HFF-Myc (cell line): ENCODE results near the gene RNASEH2B.

Experiments used
- DNase-seq: peaks from one replicate; pipeline ENCODE4 v3.0.0-alpha.2; 2011; ENCODE audit warnings: low read depth; ENCODE audit errors: extremely low read depth
- H3K4me3 ChIP-seq: replicated peaks from 2 replicates; pipeline ENCODE4 v1.5.1; 2011; ENCODE audit warnings: low read depth, mild to moderate bottlenecking, control low read depth, low read length
- CTCF ChIP-seq: IDR thresholded peaks from 2 replicates; pipeline ENCODE4 v1.5.1; 2012; ENCODE audit warnings: mild to moderate bottlenecking, low read depth, low read length, control low read depth; ENCODE audit errors: missing control alignments

The RNASEH2B gene

GRCh38 chr13:50909605-50910484 lies at the start of gene RNASEH2B:
Gene RNASEH2B (plus strand): TSS chr13:50909791. CDS start chr13:50910077, 286 bp downstream.
- no peak for TF ChIP-seq CTCF
- peak within 1 kb of the TSS; percentile 70 for H3K4me3 ChIP-seq
- DNase-seq: no peak

DNA sequence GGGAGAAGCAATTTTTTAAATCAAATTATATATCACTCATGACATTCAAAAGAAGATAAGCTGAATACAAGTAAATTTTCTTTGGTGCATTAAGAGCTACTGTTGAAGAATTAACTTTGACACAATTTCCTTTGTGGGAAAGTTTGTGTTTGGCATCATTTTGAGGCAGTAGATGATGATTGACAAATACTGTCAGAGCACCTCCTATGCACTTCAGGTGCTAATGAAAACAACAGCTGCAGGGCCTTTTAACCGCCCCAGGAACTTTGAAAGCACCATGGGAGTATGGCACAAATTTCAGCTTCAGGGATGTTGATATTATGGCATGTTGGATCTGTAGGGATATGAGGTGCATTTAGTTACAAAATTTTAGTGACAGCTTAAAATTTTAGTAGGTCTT lies 45.1 kb upstream of the RNASEH2B start:
- no peak overlapping the region for H3K4me3 ChIP-seq
- no peak for DNase-seq
- TF ChIP-seq CTCF: no peak

DNA sequence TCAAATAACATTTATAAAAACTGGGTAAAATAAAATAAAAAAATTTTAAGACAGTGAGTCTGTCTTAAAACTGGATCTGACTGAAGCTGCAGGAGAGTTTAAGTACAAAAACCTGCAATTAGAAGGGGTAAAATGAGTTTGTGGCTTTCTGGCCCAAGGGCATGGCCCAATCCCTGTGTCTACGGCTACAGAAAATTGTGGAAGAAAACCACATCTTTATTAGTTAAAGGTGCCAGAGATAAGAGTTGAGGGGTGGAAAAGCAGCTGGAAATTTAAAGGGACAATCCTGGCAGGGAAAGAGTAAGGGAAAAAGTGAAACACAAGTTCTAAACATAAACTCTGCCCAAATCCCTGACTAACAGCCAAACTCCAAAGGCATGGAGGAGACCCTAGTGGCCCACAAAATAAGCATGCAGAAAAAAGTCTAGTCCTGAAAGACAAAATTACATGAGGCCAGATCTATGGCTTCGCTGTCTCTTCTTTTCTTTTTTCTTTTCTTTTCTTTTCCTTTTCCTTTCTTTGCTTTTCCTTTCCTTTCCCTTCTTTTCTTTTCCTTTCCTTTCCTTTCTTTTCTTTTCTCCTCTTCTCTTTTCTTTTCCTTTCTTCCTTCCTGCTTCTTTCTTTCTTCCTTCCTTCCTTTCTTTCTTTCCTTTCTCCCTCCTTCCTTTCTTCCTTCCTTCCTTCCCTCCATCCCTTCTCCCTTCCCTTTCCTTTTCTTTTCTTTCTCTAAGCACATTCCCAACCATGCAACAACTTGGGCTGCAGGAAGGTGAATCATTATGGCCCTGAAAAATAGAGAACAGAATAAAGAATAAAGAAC lies 42.6 kb upstream of the RNASEH2B start:
- DNase-seq: peak; percentile 44
- TF ChIP-seq CTCF: no peak
- H3K4me3 ChIP-seq: no peak overlapping the region

GRCh38 chr13:50867637-50867945 lies 42.0 kb upstream of the RNASEH2B start:
- no peak overlapping the region for H3K4me3 ChIP-seq
- DNase-seq: no peak
- no peak for TF ChIP-seq CTCF

DNA sequence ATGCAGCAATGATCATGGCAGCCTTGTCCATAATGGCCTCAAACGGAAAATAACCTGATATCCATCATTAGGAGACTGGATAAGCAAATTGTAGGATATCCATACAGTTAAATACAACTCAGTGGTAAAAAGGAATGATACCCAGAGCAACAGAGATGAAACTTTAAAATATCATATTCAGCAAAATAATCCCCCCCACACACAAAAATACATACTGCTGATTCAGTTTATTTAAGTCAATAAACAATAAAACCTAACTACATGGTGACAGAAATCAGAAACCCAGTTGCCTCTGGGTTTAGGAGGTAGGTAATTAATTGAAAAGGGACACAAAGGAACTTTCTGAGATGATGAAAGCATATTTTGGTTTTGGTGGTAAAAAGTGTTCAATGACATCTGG lies 38.2 kb upstream of the RNASEH2B start:
- TF ChIP-seq CTCF: no peak
- no peak for DNase-seq

DNA sequence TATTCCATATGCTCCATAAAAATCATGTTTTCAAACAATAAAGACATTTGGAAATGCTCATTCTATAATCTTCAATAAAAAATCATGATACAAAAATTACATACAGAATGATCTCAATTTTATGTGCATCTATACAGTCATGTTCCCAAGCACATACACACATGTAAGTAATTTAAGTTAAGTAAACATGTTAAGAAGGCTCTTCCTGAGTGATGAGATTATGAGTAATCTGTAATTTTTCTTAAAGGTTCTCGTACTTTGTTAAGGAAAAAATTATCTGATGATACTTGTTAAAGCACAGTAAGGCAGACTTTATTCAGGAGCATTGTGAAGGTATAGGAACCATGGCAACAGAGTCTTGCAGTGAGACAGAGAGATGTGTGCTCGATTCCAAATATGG lies 36.1 kb upstream of the RNASEH2B start:
- peak; percentile 21 for DNase-seq
- TF ChIP-seq CTCF: no peak
- H3K4me3 ChIP-seq: no peak overlapping the region

More for the DNA sequence above, 38.2 kb upstream of the RNASEH2B start:
- H3K4me3 ChIP-seq: no peak overlapping the region
